HEK293 (cell line): ENCODE data around the gene TUT1.
A peak's percentile ranks its signal among the peaks of the same experiment; 100 is the strongest.

ENCODE experiments used
- GLI4 ChIP-seq: fragments of 450-650 bp; formaldehyde crosslinking; IDR thresholded peaks from 2 replicates; pipeline ENCODE4 v1.5.1; 2016; ENCODE audit warnings: missing biosample characterization, missing genetic modification characterization
- YY1 ChIP-seq: fragments of 450-650 bp; formaldehyde crosslinking; IDR thresholded peaks from 2 replicates; pipeline ENCODE4 v1.5.1; 2018; ENCODE audit warnings: missing biosample characterization, missing genetic modification characterization
- ZBTB8A ChIP-seq: fragments of 450-650 bp; formaldehyde crosslinking; IDR thresholded peaks from 2 replicates; pipeline ENCODE4 v1.5.1; 2016; ENCODE audit warnings: missing biosample characterization, missing genetic modification characterization
- ZNF146 ChIP-seq: fragments of 450-650 bp; formaldehyde crosslinking; IDR thresholded peaks from 2 replicates; pipeline ENCODE4 v1.5.1; 2016; ENCODE audit warnings: missing biosample characterization, missing genetic modification characterization
- ZNF223 ChIP-seq: fragments of 450-650 bp; formaldehyde crosslinking; IDR thresholded peaks from 2 replicates; pipeline ENCODE4 v1.5.1; 2016; ENCODE audit warnings: missing biosample characterization, missing genetic modification characterization
- ZNF426 ChIP-seq: fragments of 450-650 bp; formaldehyde crosslinking; IDR thresholded peaks from 2 replicates; pipeline ENCODE4 v1.5.1; 2017; ENCODE audit warnings: missing biosample characterization, missing genetic modification characterization, mild to moderate bottlenecking, inconsistent platforms, moderate library complexity
- ZNF837 ChIP-seq: fragments of 450-650 bp; formaldehyde crosslinking; IDR thresholded peaks from 2 replicates; pipeline ENCODE4 v1.5.1; 2016; ENCODE audit warnings: missing biosample characterization, missing genetic modification characterization
- TF ChIP-seq, protein P1 (sequence below): fragments of 450-650 bp; formaldehyde crosslinking; IDR thresholded peaks from 2 replicates; pipeline ENCODE4 v1.5.1; 2016; ENCODE audit warnings: missing biosample characterization, missing genetic modification characterization
- TF ChIP-seq, protein P2 (sequence below): fragments of 450-650 bp; formaldehyde crosslinking; IDR thresholded peaks from 2 replicates; pipeline ENCODE4 v1.5.1; 2016; ENCODE audit warnings: missing biosample characterization, missing genetic modification characterization
- TF ChIP-seq, protein P3 (sequence below): fragments of 450-650 bp; formaldehyde crosslinking; IDR thresholded peaks from 2 replicates; pipeline ENCODE4 v1.5.1; 2016; ENCODE audit warnings: missing biosample characterization, missing genetic modification characterization

DNA sequence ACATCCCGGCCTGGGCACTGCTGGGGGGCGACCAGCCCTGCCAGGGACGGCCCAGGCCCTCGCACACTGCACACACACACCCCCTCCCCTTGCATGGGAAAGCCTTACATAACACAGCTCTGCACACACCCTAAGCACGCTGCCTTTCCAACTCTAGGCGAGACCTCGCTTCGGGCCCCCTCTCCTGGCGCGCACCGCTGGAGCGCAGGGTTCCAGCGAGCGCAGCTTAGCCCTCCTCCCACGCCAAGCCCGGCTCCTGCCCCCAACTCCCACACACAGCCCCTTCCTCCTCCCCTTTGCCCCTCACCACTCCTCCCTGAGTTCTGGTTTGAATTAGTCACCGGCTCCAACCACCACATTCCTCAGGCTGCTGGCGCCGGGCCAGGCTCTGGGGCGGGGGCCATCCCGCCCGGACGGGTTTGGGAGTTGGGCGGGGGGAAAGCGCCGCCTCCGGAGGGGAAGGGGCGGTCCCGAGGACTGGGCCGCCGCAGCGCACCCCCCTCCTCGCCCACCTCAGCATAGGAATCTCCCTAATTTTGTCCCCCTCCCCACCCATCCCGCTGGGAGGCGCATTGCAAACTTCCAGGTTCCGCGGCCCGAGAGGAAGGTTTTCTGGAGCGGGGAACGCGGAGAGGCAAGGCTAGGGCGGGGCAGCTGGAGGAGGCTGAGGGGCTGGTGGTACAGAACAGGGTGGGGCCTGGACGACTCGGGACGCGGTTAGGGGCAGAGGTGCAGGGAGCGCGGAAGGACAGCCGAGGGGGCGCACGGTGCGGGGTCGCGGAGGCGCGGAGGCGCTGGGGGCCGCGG lies 45.7 kb downstream of the TUT1 start:
- TF ChIP-seq, protein P1, sequence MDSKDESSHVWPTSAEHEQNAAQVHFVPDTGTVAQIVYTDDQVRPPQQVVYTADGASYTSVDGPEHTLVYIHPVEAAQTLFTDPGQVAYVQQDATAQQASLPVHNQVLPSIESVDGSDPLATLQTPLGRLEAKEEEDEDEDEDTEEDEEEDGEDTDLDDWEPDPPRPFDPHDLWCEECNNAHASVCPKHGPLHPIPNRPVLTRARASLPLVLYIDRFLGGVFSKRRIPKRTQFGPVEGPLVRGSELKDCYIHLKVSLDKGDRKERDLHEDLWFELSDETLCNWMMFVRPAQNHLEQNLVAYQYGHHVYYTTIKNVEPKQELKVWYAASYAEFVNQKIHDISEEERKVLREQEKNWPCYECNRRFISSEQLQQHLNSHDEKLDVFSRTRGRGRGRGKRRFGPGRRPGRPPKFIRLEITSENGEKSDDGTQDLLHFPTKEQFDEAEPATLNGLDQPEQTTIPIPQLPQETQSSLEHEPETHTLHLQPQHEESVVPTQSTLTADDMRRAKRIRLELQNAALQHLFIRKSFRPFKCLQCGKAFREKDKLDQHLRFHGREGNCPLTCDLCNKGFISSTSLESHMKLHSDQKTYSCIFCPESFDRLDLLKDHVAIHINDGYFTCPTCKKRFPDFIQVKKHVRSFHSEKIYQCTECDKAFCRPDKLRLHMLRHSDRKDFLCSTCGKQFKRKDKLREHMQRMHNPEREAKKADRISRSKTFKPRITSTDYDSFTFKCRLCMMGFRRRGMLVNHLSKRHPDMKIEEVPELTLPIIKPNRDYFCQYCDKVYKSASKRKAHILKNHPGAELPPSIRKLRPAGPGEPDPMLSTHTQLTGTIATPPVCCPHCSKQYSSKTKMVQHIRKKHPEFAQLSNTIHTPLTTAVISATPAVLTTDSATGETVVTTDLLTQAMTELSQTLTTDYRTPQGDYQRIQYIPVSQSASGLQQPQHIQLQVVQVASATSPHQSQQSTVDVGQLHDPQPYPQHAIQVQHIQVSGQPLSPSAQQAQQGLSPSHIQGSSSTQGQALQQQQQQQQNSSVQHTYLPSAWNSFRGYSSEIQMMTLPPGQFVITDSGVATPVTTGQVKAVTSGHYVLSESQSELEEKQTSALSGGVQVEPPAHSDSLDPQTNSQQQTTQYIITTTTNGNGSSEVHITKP (tag by site-specific recombination) = peak; percentile 70
- TF ChIP-seq ZNF146 (tag by site-specific recombination) = no peak
- TF ChIP-seq, protein P2, sequence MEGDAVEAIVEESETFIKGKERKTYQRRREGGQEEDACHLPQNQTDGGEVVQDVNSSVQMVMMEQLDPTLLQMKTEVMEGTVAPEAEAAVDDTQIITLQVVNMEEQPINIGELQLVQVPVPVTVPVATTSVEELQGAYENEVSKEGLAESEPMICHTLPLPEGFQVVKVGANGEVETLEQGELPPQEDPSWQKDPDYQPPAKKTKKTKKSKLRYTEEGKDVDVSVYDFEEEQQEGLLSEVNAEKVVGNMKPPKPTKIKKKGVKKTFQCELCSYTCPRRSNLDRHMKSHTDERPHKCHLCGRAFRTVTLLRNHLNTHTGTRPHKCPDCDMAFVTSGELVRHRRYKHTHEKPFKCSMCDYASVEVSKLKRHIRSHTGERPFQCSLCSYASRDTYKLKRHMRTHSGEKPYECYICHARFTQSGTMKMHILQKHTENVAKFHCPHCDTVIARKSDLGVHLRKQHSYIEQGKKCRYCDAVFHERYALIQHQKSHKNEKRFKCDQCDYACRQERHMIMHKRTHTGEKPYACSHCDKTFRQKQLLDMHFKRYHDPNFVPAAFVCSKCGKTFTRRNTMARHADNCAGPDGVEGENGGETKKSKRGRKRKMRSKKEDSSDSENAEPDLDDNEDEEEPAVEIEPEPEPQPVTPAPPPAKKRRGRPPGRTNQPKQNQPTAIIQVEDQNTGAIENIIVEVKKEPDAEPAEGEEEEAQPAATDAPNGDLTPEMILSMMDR (tag by site-specific recombination) = peak; percentile 66
- no peak for TF ChIP-seq ZNF223 (tag by site-specific recombination)
- no peak for TF ChIP-seq YY1 (tag by site-specific recombination)
- no peak for TF ChIP-seq ZNF426
- TF ChIP-seq ZNF837 (tag by site-specific recombination) = no peak
- peak; percentile 55; the same call in 1 of the 2 replicates for TF ChIP-seq ZBTB8A
- no peak for TF ChIP-seq GLI4 (tag by site-specific recombination)
- TF ChIP-seq, protein P3, sequence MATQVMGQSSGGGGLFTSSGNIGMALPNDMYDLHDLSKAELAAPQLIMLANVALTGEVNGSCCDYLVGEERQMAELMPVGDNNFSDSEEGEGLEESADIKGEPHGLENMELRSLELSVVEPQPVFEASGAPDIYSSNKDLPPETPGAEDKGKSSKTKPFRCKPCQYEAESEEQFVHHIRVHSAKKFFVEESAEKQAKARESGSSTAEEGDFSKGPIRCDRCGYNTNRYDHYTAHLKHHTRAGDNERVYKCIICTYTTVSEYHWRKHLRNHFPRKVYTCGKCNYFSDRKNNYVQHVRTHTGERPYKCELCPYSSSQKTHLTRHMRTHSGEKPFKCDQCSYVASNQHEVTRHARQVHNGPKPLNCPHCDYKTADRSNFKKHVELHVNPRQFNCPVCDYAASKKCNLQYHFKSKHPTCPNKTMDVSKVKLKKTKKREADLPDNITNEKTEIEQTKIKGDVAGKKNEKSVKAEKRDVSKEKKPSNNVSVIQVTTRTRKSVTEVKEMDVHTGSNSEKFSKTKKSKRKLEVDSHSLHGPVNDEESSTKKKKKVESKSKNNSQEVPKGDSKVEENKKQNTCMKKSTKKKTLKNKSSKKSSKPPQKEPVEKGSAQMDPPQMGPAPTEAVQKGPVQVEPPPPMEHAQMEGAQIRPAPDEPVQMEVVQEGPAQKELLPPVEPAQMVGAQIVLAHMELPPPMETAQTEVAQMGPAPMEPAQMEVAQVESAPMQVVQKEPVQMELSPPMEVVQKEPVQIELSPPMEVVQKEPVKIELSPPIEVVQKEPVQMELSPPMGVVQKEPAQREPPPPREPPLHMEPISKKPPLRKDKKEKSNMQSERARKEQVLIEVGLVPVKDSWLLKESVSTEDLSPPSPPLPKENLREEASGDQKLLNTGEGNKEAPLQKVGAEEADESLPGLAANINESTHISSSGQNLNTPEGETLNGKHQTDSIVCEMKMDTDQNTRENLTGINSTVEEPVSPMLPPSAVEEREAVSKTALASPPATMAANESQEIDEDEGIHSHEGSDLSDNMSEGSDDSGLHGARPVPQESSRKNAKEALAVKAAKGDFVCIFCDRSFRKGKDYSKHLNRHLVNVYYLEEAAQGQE (tag by site-specific recombination) = no peak
